MM.1S (cell line): ENCODE data around the gene MAGEC3.

ENCODE experiments used
- CTCF ChIP-seq: fragments of 300-600 bp; sonication (generic); IDR thresholded peaks from 2 replicates; pipeline ENCODE4 v1.5.1; 2016; ENCODE audit warnings: antibody characterized with exemption, low read length, mixed read lengths
- EZH2 ChIP-seq: fragments of 300-600 bp; sonication (generic); optimal IDR thresholded peaks from 2 replicates; pipeline ENCODE3; 2017; ENCODE audit warnings: low read depth, mild to moderate bottlenecking, antibody characterized with exemption, low read length, mixed read lengths

GRCh38 chrX:141917801-141918200, 79.7 kb downstream of the MAGEC3 start:
- TF ChIP-seq CTCF (no peak), EZH2 (no peak)
